Measurements from ENCODE around the gene TM9SF4.
"Not testable (repeated sequence)": the region's sequence is repeated elsewhere in the genome, so short reads cannot be mapped to it uniquely, and the experiment has no call there.

Gene TM9SF4

GRCh38 chr20:32190616-32191415 is 81.3 kb downstream of the TM9SF4 start:
- DNase-seq (ENCODE audit: low read depth) = no peak

GRCh38 chr20:32191422-32191821 is 81.9 kb downstream of the TM9SF4 start:
- DNase-seq (ENCODE audit: low read depth) = no peak

GRCh38 chr20:32191873-32192272 is 82.4 kb downstream of the TM9SF4 start:
- DNase-seq (ENCODE audit: low read depth) = no peak

- DNase-seq (ENCODE audit: low read depth) = no peak
These were observed 83.2 kb downstream of the TM9SF4 start for GRCh38 chr20:32192698-32193097.

- DNase-seq (ENCODE audit: low read depth) = not testable (repeated sequence)
These were observed 83.8 kb downstream of the TM9SF4 start for GRCh38 chr20:32193336-32193735.

GRCh38 chr20:32193996-32194395 is 84.5 kb downstream of the TM9SF4 start:
- no peak for DNase-seq (ENCODE audit: low read depth)

GRCh38 chr20:32195581-32195980 is 86.1 kb downstream of the TM9SF4 start:
- no peak for DNase-seq (ENCODE audit: low read depth)

GRCh38 chr20:32196613-32197012 is 87.1 kb downstream of the TM9SF4 start:
- not testable (repeated sequence) for DNase-seq (ENCODE audit: low read depth)

- DNase-seq (ENCODE audit: low read depth) = not testable (repeated sequence)
These were observed 87.6 kb downstream of the TM9SF4 start for GRCh38 chr20:32197136-32197535.

GRCh38 chr20:32199006-32199405 is 89.5 kb downstream of the TM9SF4 start:
- no peak for DNase-seq (ENCODE audit: low read depth)

GRCh38 chr20:32201296-32201976 is 91.9 kb downstream of the TM9SF4 start:
- no peak for DNase-seq (ENCODE audit: low read depth)

GRCh38 chr20:32201977-32202363 is 92.5 kb downstream of the TM9SF4 start:
- DNase-seq (ENCODE audit: low read depth) = no peak

- DNase-seq (ENCODE audit: low read depth) = no peak
These were observed 94.1 kb downstream of the TM9SF4 start for GRCh38 chr20:32203356-32204204.

- no peak for DNase-seq (ENCODE audit: low read depth)
These were observed 94.9 kb downstream of the TM9SF4 start for GRCh38 chr20:32204205-32205109.

- no peak for DNase-seq (ENCODE audit: low read depth)
These were observed 95.8 kb downstream of the TM9SF4 start for GRCh38 chr20:32205110-32205842.

- DNase-seq (ENCODE audit: low read depth) = no peak
These were observed 96.6 kb downstream of the TM9SF4 start for GRCh38 chr20:32205843-32206759.

- DNase-seq (ENCODE audit: low read depth) = no peak
These were observed 97.5 kb downstream of the TM9SF4 start for GRCh38 chr20:32206760-32207625.

- peak; percentile 85 for DNase-seq (ENCODE audit: low read depth)
These were observed 98.3 kb downstream of the TM9SF4 start, which contains the start of the genes PLAGL2 and POFUT1 for GRCh38 chr20:32207626-32208498. Gene PLAGL2, minus strand, starts transcription at chr20:32207743. Its CDS starts 5,565 bp downstream, at chr20:32202178. Gene POFUT1, plus strand, starts transcription at chr20:32207880. Its CDS starts 62 bp downstream, at chr20:32207942.

Measured in activated T-cell treated with anti-CD3 and anti-CD28 coated beads for 1 hour (primary cell).